Measurements from ENCODE around the gene SCN9A. TPM values are rescaled to one million over a fixed set of nuclear protein-coding genes. Genes with fewer than 3 reads are reported as not detected.

SCN9A gene
- total RNA-seq, 1 donor from 2014 or later = 11.2 TPM

DNA sequence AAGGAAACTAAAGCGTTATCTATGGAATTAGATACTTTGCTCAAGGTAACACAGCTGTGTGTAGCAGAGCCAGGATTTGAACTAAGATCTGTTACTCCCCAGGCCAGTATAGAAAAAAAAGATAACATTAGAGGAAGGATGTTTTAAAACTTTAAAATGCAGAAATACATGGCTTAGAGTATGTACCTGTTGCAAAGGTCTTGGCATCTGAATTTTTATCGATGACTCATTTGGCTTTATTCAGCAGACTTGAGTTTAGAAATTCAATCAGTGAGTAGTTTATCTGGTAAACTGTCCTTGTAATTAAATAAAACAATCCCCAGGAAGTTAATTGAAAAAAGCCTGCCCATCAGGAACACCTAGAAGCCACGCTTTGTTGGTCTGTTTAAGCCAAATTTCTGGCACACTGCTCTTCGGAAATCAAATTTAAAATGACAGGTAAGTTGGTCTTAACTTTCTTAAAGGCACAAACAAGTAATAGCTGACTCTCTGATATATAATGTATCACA is 36.9 kb downstream of the SCN9A start:
- TF ChIP-seq, protein P1, sequence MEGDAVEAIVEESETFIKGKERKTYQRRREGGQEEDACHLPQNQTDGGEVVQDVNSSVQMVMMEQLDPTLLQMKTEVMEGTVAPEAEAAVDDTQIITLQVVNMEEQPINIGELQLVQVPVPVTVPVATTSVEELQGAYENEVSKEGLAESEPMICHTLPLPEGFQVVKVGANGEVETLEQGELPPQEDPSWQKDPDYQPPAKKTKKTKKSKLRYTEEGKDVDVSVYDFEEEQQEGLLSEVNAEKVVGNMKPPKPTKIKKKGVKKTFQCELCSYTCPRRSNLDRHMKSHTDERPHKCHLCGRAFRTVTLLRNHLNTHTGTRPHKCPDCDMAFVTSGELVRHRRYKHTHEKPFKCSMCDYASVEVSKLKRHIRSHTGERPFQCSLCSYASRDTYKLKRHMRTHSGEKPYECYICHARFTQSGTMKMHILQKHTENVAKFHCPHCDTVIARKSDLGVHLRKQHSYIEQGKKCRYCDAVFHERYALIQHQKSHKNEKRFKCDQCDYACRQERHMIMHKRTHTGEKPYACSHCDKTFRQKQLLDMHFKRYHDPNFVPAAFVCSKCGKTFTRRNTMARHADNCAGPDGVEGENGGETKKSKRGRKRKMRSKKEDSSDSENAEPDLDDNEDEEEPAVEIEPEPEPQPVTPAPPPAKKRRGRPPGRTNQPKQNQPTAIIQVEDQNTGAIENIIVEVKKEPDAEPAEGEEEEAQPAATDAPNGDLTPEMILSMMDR (IDR thresholded peaks at IDR 0.05; ENCODE audit: partially characterized antibody, unreplicated experiment) = no peak
- Mint-ChIP-seq H3K4me1 (ENCODE audit: low read depth, unreplicated experiment) (peaks cover 4% of the 10 kb centered on the region), H3K9me3 (ENCODE audit: unreplicated experiment) (no peaks in the 10 kb centered on the region), H3K4me3 (ENCODE audit: unreplicated experiment) (no peak overlapping the region), H3K27ac (ENCODE audit: unreplicated experiment) (no peak overlapping the region), H3K36me3 (ENCODE audit: unreplicated experiment) (no peaks in the 10 kb centered on the region), H3K27me3 (ENCODE audit: unreplicated experiment) (no peaks in the 10 kb centered on the region)
- no peak for DNase-seq

- Mint-ChIP-seq H3K4me3 (ENCODE audit: unreplicated experiment) (no peak overlapping the region), H3K9me3 (ENCODE audit: unreplicated experiment) (no peaks in the 10 kb centered on the region), H3K27ac (ENCODE audit: unreplicated experiment) (no peak overlapping the region), H3K27me3 (ENCODE audit: unreplicated experiment) (no peaks in the 10 kb centered on the region), H3K36me3 (ENCODE audit: unreplicated experiment) (no peaks in the 10 kb centered on the region), H3K4me1 (ENCODE audit: low read depth, unreplicated experiment) (no peaks in the 10 kb centered on the region)
- no peak for DNase-seq
- TF ChIP-seq, protein P1 (IDR thresholded peaks at IDR 0.05; ENCODE audit: partially characterized antibody, unreplicated experiment) = no peak
Observed at GRCh38 chr2:166337932-166338331, 37.8 kb downstream of the SCN9A start.

DNA sequence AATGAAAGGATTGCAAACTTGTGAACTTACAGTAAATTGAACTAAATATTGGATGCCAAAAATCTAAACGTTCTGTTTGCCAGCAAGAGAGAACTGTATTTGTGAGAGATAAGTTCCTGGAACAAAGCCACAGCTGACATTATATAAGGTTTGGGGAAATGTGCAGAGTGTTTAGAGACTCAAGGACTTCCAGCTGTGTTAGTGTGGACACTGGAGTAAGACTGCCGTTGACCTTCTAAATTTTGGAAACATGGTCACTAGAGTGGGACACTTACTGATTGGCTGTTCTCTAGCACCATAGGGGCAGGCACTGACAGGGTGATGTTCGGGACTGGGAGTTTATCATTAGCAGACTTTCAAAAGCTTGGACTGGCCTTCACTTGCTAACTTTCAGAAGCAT is 40.5 kb downstream of the SCN9A start:
- H3K36me3 Mint-ChIP-seq (ENCODE audit: unreplicated experiment) = no peaks in the 10 kb centered on the region
- H3K4me1 Mint-ChIP-seq (ENCODE audit: low read depth, unreplicated experiment) = no peaks in the 10 kb centered on the region
- H3K27ac Mint-ChIP-seq (ENCODE audit: unreplicated experiment) = no peak overlapping the region
- H3K27me3 Mint-ChIP-seq (ENCODE audit: unreplicated experiment) = no peaks in the 10 kb centered on the region
- no peak for DNase-seq
- no peaks in the 10 kb centered on the region for H3K9me3 Mint-ChIP-seq (ENCODE audit: unreplicated experiment)
- H3K4me3 Mint-ChIP-seq (ENCODE audit: unreplicated experiment) = no peak overlapping the region
- TF ChIP-seq, protein P1 (IDR thresholded peaks at IDR 0.05; ENCODE audit: partially characterized antibody, unreplicated experiment) = no peak

DNA sequence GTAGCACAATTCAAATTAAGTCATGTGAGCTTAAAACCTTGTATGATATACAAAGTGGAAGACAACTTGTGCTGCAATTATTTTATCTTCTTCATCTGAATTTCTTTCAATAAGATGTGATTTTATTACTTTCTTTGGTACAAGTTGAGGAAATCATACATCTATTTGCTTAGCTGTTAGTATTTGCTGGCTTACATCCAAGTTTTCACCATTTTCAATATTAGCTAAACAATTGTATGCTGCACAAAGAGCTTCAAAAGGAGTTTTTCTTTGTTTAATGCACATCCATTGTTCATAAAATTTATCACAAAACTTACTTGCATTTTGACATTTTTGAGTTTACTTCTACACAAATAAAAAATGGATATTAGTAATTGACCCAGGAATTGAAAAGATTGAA is 40.9 kb downstream of the SCN9A start:
- Mint-ChIP-seq H3K27me3 (ENCODE audit: unreplicated experiment) (no peaks in the 10 kb centered on the region), H3K9me3 (ENCODE audit: unreplicated experiment) (no peaks in the 10 kb centered on the region), H3K4me1 (ENCODE audit: low read depth, unreplicated experiment) (no peaks in the 10 kb centered on the region), H3K4me3 (ENCODE audit: unreplicated experiment) (no peak overlapping the region), H3K27ac (ENCODE audit: unreplicated experiment) (no peak overlapping the region), H3K36me3 (ENCODE audit: unreplicated experiment) (no peaks in the 10 kb centered on the region)
- TF ChIP-seq, protein P1 (IDR thresholded peaks at IDR 0.05; ENCODE audit: partially characterized antibody, unreplicated experiment) = no peak
- no peak for DNase-seq

GRCh38 chr2:166333801-166334200 is 41.9 kb downstream of the SCN9A start:
- TF ChIP-seq, protein P1 (IDR thresholded peaks at IDR 0.05; ENCODE audit: partially characterized antibody, unreplicated experiment) = no peak
- no peaks in the 10 kb centered on the region for H3K9me3 Mint-ChIP-seq (ENCODE audit: unreplicated experiment)
- H3K4me3 Mint-ChIP-seq (ENCODE audit: unreplicated experiment) = no peak overlapping the region
- H3K27me3 Mint-ChIP-seq (ENCODE audit: unreplicated experiment) = no peaks in the 10 kb centered on the region
- no peak overlapping the region for H3K27ac Mint-ChIP-seq (ENCODE audit: unreplicated experiment)
- no peak for DNase-seq
- no peaks in the 10 kb centered on the region for H3K36me3 Mint-ChIP-seq (ENCODE audit: unreplicated experiment)
- H3K4me1 Mint-ChIP-seq (ENCODE audit: low read depth, unreplicated experiment) = no peaks in the 10 kb centered on the region
